Endothelial cell of umbilical vein (primary cell): ENCODE data around the gene COPS7A. TPM values are rescaled to one million over a fixed set of nuclear protein-coding genes. Genes with fewer than 3 reads are reported as not detected.

ENCODE experiments used
- BruUV-seq: library from RNA; stranded (reverse); fragments of 400-500 nt; replicated peaks from 2 replicates; lab custom pipeline; 2021; lab: Mats Ljungman, UMichigan
- CTCF ChIA-PET: fragments of 300-600, 350-600 bp; sonication (Branson Sonifier 250); formaldehyde crosslinking; loops from one replicate; lab custom pipeline; 2021; ENCODE audit warnings: antibody characterized with exemption, inconsistent platforms; lab: Charles Lee
- POLR2A ChIA-PET: fragments of 300-600, 350-600 bp; sonication (Branson Sonifier 250); formaldehyde crosslinking; loops from one replicate; lab custom pipeline; 2021; ENCODE audit warnings: antibody characterized with exemption, inconsistent platforms; lab: Charles Lee
- DNase-seq: peaks from one replicate; pipeline ENCODE4 v3.0.0-alpha.2; 2011; ENCODE audit warnings: low read depth, low spot score
- FAIRE-seq: peaks from 2 replicates; lab custom pipeline; 2011; peaks lifted over from hg19 to GRCh38; lab: Jason Lieb, UNC
- H2AFZ ChIP-seq: 2 replicates; pipeline ENCODE4 v1.6.0; 2012; ENCODE audit warnings: low read depth, low read length, control low read depth, inconsistent platforms
- H3K27ac ChIP-seq: 2 replicates; pipeline ENCODE4 v1.5.1; 2011; ENCODE audit warnings: low read depth, mild to moderate bottlenecking, control low read depth, low read length, moderate library complexity; ENCODE audit not compliant: insufficient read depth
- H3K27me3 ChIP-seq, 2 experiments: 2 replicates each; pipeline versions ENCODE4 v1.6.0 to v1.6.1; 2011; ENCODE audit warnings: low read length in 2 of 2, mixed read lengths in 1 of 2; ENCODE audit not compliant: control insufficient read depth in 2 of 2, insufficient read depth in 2 of 2
- H3K36me3 ChIP-seq, 2 experiments: 2 replicates in 1 of 2; 3 replicates in 1 of 2; pipeline ENCODE4 v1.5.1; 2011; ENCODE audit warnings: low read length in 2 of 2, mild to moderate bottlenecking in 1 of 2, moderate library complexity in 1 of 2; ENCODE audit not compliant: control insufficient read depth in 2 of 2, insufficient read depth in 2 of 2; ENCODE audit errors: extremely low read depth in 1 of 2
- H3K4me1 ChIP-seq: 3 replicates; pipeline ENCODE4 v1.5.1; 2011; ENCODE audit warnings: mild to moderate bottlenecking, low read length; ENCODE audit not compliant: control insufficient read depth, insufficient read depth; ENCODE audit errors: extremely low read depth
- H3K4me2 ChIP-seq: 2 replicates; pipeline ENCODE4 v1.6.1; 2011; ENCODE audit warnings: low read length, control low read depth, mixed read lengths; ENCODE audit not compliant: insufficient read depth
- H3K4me3 ChIP-seq, 3 experiments: fragments of 200-600 bp in 1 of 3; sonication (generic), shearing (Covaris generic) in 1 of 3; replicated peaks in 1 of 3; 2 replicates each; pipeline ENCODE4 v1.5.1; 2011 to 2016; ENCODE audit warnings: control low read depth in 3 of 3, low read length in 3 of 3, mild to moderate bottlenecking in 2 of 3, inconsistent platforms in 1 of 3, low read depth in 1 of 3, moderate library complexity in 1 of 3; ENCODE audit not compliant: insufficient read depth in 1 of 3
- H3K79me2 ChIP-seq: 2 replicates; pipeline ENCODE4 v1.6.0; 2012; ENCODE audit warnings: low read length, inconsistent platforms; ENCODE audit not compliant: control insufficient read depth, insufficient read depth
- H3K9ac ChIP-seq: replicated peaks from 2 replicates; pipeline ENCODE3; 2011; ENCODE audit warnings: low read length, control low read depth; ENCODE audit not compliant: insufficient read depth; ENCODE audit errors: extremely low read depth
- H3K9me1 ChIP-seq: replicated peaks from 3 replicates; pipeline ENCODE4 v1.6.0; 2011; ENCODE audit warnings: mild to moderate bottlenecking, low read length; ENCODE audit not compliant: control insufficient read depth, insufficient read depth; ENCODE audit errors: extremely low read depth
- H3K9me3 ChIP-seq: replicated peaks from 2 replicates; pipeline ENCODE4 v1.5.1; 2012; ENCODE audit warnings: low read length, inconsistent platforms; ENCODE audit not compliant: control insufficient read depth, insufficient read depth
- H4K20me1 ChIP-seq: replicated peaks from 2 replicates; pipeline ENCODE3; 2011; ENCODE audit warnings: mild to moderate bottlenecking, low read length; ENCODE audit not compliant: control insufficient read depth, insufficient read depth; ENCODE audit errors: extremely low read depth
- EZH2 ChIP-seq: IDR thresholded peaks from 2 replicates; pipeline ENCODE4 v1.6.1; 2012; ENCODE audit warnings: borderline replicate concordance, low read depth, mild to moderate bottlenecking, moderate library complexity, low read length, inconsistent platforms; ENCODE audit not compliant: severe bottlenecking
- FOS ChIP-seq: IDR thresholded peaks from 2 replicates; pipeline ENCODE4 v1.6.1; 2011; ENCODE audit warnings: mild to moderate bottlenecking, low read length, moderate library complexity, borderline replicate concordance; ENCODE audit not compliant: insufficient read depth
- JUN ChIP-seq: IDR thresholded peaks from 2 replicates; pipeline ENCODE4 v1.6.1; 2011; ENCODE audit warnings: borderline replicate concordance, low read depth; ENCODE audit not compliant: insufficient read length, insufficient read depth
- POLR2A ChIP-seq: IDR thresholded peaks from 2 replicates; pipeline ENCODE4 v1.6.1; 2012; ENCODE audit warnings: low read depth, mild to moderate bottlenecking, control low read depth, low read length
- POLR2AphosphoS5 ChIP-seq: IDR thresholded peaks from 2 replicates; pipeline ENCODE4 v1.6.1; 2012; ENCODE audit warnings: low read depth, mild to moderate bottlenecking, control low read depth, low read length, moderate library complexity; ENCODE audit not compliant: insufficient read depth
- dilution Hi-C: fragments of 300-500 bp; cut with MboI; formaldehyde crosslinking; loops from one replicate; pipeline ENCODE4 v1.15.0; 2019; ENCODE audit warnings: low sequenced_read_pairs; ENCODE audit not compliant: extremely low pct_ligation_motif_present
- intact Hi-C: fragments of 100-400 bp; cut with micrococcal nuclease; formaldehyde crosslinking; loops from one replicate; pipeline ENCODE4 v1.10.0; 2022
- polyA plus RNA-seq, 4 experiments: library from polyadenylated mRNA; depleted of rRNA in 3 of 4; stranded (reverse) in 3 of 4; unstranded in 1 of 4; fragments of >200 nt; gene quantifications; 2 replicates each; pipeline versions ENCODE4 v1.2.1 to v1.2.3, GENCODE V29; 2011 to 2012; ENCODE audit warnings: missing spikeins in 1 of 4
- total RNA-seq: library from RNA; stranded (reverse); gene quantifications from 2 replicates; pipeline ENCODE4 v1.2.3, GENCODE V29; 2021
- TF ChIP-seq, protein P1 (sequence below), 2 donors: IDR thresholded peaks; 1 replicate in 1 of 2; 2 replicates in 1 of 2; pipeline ENCODE4 v1.5.1; 2011; ENCODE audit warnings: low read length in 2 of 2, mild to moderate bottlenecking in 2 of 2, moderate library complexity in 2 of 2, control low read depth in 1 of 2, inconsistent platforms in 1 of 2, low read depth in 1 of 2; ENCODE audit not compliant: insufficient read depth in 1 of 2; ENCODE audit errors: extremely low read depth in 1 of 2
- TF ChIP-seq, protein P2 (sequence below): IDR thresholded peaks from 2 replicates; pipeline ENCODE4 v1.6.1; 2011; ENCODE audit not compliant: insufficient read depth, insufficient read length

The COPS7A gene
- total and polyA plus RNA-seq, 2 donors (not counting 3 experiments of a cell fraction or from before 2014, with no cell fraction given) = 41.1 to 104 TPM

GRCh38 chr12:6701078-6701768, 22.6 kb upstream of the COPS7A start:
- dilution Hi-C loops = no loop called here
- Histone ChIP-seq H3K36me3 (no peaks in the 10 kb centered on the region), H3K4me3 (no peak overlapping the region), H3K9me1 (no peaks in the 10 kb centered on the region), H3K4me2 (peak overlapping the region; percentile 40), H3K9me3 (no peaks in the 10 kb centered on the region), H4K20me1 (no peaks in the 10 kb centered on the region), H3K27me3 (peaks cover 33 to 47% of the 10 kb centered on the region in 2 experiments), H3K27ac (no peak overlapping the region), H3K4me1 (peaks cover 4% of the 10 kb centered on the region), H3K9ac (no peak overlapping the region), H2AFZ (no peak overlapping the region), H3K79me2 (no peaks in the 10 kb centered on the region)
- no peak for DNase-seq
- ChIA-PET POLR2A (no interaction called here), CTCF (no interaction called here)
- intact Hi-C loops = no loop called here
- no TSS peak for BruUV-seq
- no peak for FAIRE-seq
- TF ChIP-seq EZH2 = no peak
- TF ChIP-seq, protein P1, sequence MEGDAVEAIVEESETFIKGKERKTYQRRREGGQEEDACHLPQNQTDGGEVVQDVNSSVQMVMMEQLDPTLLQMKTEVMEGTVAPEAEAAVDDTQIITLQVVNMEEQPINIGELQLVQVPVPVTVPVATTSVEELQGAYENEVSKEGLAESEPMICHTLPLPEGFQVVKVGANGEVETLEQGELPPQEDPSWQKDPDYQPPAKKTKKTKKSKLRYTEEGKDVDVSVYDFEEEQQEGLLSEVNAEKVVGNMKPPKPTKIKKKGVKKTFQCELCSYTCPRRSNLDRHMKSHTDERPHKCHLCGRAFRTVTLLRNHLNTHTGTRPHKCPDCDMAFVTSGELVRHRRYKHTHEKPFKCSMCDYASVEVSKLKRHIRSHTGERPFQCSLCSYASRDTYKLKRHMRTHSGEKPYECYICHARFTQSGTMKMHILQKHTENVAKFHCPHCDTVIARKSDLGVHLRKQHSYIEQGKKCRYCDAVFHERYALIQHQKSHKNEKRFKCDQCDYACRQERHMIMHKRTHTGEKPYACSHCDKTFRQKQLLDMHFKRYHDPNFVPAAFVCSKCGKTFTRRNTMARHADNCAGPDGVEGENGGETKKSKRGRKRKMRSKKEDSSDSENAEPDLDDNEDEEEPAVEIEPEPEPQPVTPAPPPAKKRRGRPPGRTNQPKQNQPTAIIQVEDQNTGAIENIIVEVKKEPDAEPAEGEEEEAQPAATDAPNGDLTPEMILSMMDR (IDR thresholded peaks at IDR 0.05; ENCODE audit: extremely low read depth in 1 of 2, insufficient read depth in 1 of 2, low read depth in 1 of 2, low read length in 2 of 2) = no peak
- TF ChIP-seq POLR2AphosphoS5 = no peak
- TF ChIP-seq, protein P2, sequence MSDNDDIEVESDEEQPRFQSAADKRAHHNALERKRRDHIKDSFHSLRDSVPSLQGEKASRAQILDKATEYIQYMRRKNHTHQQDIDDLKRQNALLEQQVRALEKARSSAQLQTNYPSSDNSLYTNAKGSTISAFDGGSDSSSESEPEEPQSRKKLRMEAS = no peak
- TF ChIP-seq FOS = no peak
- TF ChIP-seq JUN = no peak
- no peak for TF ChIP-seq POLR2A
